Motor neuron (in vitro differentiated cells): ENCODE data around the gene SLC7A4. TPM values are rescaled to one million over a fixed set of nuclear protein-coding genes. Genes with fewer than 3 reads are reported as not detected.
A peak's percentile ranks its signal among the peaks of the same experiment; 100 is the strongest.
"Not testable (repeated sequence)": the region's sequence is repeated elsewhere in the genome, so short reads cannot be mapped to it uniquely, and the experiment has no call there.

Experiments
- ATAC-seq, 8 experiments: fragments of 200-7000 bp; cut with Tn5 transposase; replicated peaks in 6 of 8; 2 replicates each; pipeline ENCODE4 v1.8.0; 2021; ENCODE audit warnings: mild to moderate bottlenecking in 8 of 8, moderate library complexity in 8 of 8
- H3K27ac ChIP-seq, 2 donors: fragments of 250-450 bp; sonication (Bioruptor Pico); 2 replicates each; pipeline ENCODE4 v1.9.0; 2021; ENCODE audit warnings: antibody characterized with exemption in 2 of 2, mild to moderate bottlenecking in 2 of 2, moderate library complexity in 1 of 2
- H3K4me1 ChIP-seq, 2 donors: fragments of 250-450 bp; sonication (Bioruptor Pico); replicated peaks in 1 of 2; 2 replicates each; pipeline ENCODE4 v1.6.1; 2021; ENCODE audit warnings: antibody characterized with exemption in 2 of 2, mild to moderate bottlenecking in 2 of 2, moderate library complexity in 1 of 2
- H3K4me3 ChIP-seq, 5 donors: fragments of 250-450 bp; sonication (Bioruptor Pico); 2 replicates each; pipeline ENCODE4 v1.9.0; 2021; ENCODE audit warnings: antibody characterized with exemption in 5 of 5, mild to moderate bottlenecking in 5 of 5, moderate library complexity in 4 of 5
- WGBS, 10 experiments: fragments of 450-650 bp; shearing (Covaris generic); methylation state at CpG; one replicate each; pipeline ENCODE4 v1.0.0; 2022; 5-methylcytosine and 5-hydroxymethylcytosine counted together
- in situ Hi-C, 9 experiments: fragments of 400-800 bp; cut with MboI; loops; one replicate each; pipeline ENCODE4 v1.15.0; 2021; ENCODE audit warnings: low sequenced_read_pairs in 9 of 9, low pct_unique_long_range_greater_than_20kb in 2 of 9; ENCODE audit not compliant: unreplicated experiment in 9 of 9
- total RNA-seq, 8 experiments: library from RNA; unstranded; fragments of 300-600 nt; gene quantifications; 2 replicates each; pipeline versions ENCODE4 v1.2.3 to v1.2.4, GENCODE V29; 2022

SLC7A4 gene
- total RNA-seq, 8 experiments from 2014 or later = 0.15 to 1.5 (median 0.42) TPM

GRCh38 chr22:21044931-21045584 is 12.7 kb upstream of the SLC7A4 start:
- in situ Hi-C loops = no loop called here
- peak; percentile 25 to 62 (median 51) for ATAC-seq
- 0 to 30% (median 14%) methylated on average over 2 to 5 of the region's 15 CpGs; no CpG with 5 or more reads in 7 of the 10 experiments for WGBS, 10 experiments
- H3K4me1 ChIP-seq = peaks cover 28 to 30% of the 10 kb centered on the region in 2 donors
- peak overlapping the region; percentile 13 to 54 (median 37) for H3K4me3 ChIP-seq
- H3K27ac ChIP-seq = peak overlapping the region; percentile 59 to 79

DNA sequence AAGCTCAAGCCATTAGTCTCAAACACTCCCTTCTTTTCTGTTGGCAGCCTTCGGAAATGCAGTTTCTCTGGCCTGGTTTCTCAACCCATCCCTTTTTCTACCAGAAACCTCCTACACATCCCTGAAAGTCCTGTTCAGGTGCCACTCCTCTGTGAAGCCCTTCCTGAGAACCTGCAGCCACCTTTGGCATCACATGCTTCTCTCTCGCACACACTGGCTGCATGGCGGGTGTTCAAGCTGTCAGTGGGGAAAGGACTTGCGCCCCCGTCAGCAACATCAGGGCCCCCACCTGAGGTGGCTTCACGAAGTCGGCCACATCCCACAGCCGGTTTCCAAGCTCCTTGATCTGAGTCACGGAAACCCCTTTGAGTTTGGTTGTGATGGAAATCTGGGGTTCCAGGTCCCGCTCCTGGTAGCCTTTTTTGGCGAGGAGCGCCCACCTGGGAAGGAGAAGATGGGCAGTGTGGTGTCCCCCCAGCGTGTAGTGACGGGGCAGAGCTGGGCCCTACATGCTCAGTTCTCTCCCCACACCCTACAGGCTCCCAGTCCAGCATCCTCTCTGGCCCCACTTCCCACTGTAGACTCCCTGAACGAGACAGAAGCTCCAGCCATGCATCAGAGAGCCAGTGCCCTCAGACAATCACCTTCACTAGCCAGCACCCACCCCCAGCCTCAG is 11.6 kb upstream of the SLC7A4 start:
- WGBS, 10 experiments = 17 to 100% (median 80%) methylated on average over 1 to 8 of the region's 15 CpGs; no CpG with 5 or more reads in 5 of the 10 experiments
- Histone ChIP-seq H3K27ac (peak overlapping the region; percentile 59 to 79), H3K4me3 (no peak overlapping the region), H3K4me1 (peaks cover 28 to 30% of the 10 kb centered on the region in 2 donors)
- in situ Hi-C loops = no loop called here
- ATAC-seq = no peak

DNA sequence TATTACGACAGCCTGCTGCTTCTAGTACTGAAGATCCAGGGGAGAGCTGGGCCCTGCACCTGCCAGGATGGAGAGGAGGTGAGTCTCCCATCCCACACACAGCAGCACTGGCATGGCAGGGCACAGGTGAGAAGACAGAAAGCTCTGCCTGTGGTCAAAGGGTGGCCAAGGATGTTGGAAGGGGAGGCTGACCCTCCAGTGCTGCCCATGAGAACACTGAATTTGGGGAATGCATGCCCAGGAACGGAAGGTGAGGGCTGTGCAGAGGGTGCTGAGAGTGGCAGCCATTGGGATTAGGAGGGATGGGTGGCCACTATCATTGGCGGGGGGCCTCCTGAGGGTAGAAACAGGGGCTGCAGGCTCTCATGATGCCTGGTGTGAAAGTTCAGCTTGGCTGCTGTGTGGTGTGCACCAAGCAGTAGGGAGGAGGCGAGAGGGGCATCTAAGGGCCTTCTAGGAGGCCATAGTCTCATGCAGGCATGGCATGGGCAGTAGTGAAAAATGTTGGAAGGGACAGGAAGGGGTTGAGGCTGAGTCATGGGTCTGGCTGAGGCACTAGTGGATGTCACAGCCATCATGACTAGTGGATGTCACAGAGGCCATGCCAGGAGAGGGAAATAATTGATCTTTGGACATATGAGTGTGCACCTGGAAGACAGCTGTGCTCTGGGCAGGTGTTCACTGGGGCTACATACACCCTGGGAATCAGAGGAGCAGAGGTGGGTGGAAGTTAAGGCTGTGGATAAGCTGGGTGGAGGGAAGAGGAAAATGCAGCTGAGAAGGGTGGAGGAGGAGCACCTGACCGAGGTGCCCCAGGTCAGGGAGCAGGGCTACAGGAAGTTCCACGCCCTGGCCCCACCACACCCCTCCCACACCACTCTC is 10.9 kb upstream of the SLC7A4 start:
- Histone ChIP-seq H3K27ac (peak overlapping the region in 1 of 2 donors; percentile 79), H3K4me3 (no peak overlapping the region), H3K4me1 (peaks cover 28 to 30% of the 10 kb centered on the region in 2 donors)
- ATAC-seq = peak in 1 of 8 experiments; percentile 5
- WGBS, 10 experiments = 63 to 100% (median 100%) methylated on average over 1 to 4 of the region's 6 CpGs; no CpG with 5 or more reads in 3 of the 10 experiments
- in situ Hi-C loops = no loop called here

DNA sequence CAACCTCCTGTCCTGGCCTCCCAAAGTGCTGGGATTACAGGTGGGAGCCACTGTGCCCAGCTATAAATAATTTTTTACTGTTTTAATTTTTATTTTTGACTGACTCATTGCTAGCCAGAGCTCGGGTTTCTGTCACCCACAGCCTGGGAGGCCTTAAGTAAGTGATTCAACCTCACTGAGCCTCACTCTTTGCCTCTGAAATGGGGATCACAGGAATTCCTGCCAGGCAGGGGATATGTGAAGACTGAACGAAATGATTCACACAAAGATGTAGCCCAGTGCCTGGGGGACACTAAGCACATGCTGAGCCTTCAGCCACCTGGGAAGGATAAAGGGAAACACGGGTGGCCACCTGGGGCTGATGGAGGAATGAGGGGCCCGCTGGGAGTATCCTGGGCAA is 9.6 kb upstream of the SLC7A4 start:
- no peak overlapping the region for H3K27ac ChIP-seq
- no peak for ATAC-seq
- H3K4me1 ChIP-seq = peaks cover 28 to 30% of the 10 kb centered on the region in 2 donors
- WGBS, 10 experiments = 0 to 80% (median 79%) methylated on average over 1 to 4 of the region's 4 CpGs; no CpG with 5 or more reads in 2 of the 10 experiments
- in situ Hi-C loops = no loop called here
- H3K4me3 ChIP-seq = no peak overlapping the region

- in situ Hi-C loops, ATAC-seq, H3K4me3 ChIP-seq, H3K27ac ChIP-seq: not testable (repeated sequence)
- H3K4me1 ChIP-seq = peaks cover 11 to 13% of the 10 kb centered on the region in 2 donors
- 61 to 100% (median 88%) methylated on average over 1 to 5 of the region's 5 CpGs; no CpG with 5 or more reads in 4 of the 10 experiments for WGBS, 10 experiments
Observed at GRCh38 chr22:21039158-21039557, 6.8 kb upstream of the SLC7A4 start.

GRCh38 chr22:21038405-21038804 is 6.0 kb upstream of the SLC7A4 start:
- 13 to 72% (median 46%) methylated on average over 1 to 2 of the region's 2 CpGs; no CpG with 5 or more reads in 4 of the 10 experiments for WGBS, 10 experiments
- ATAC-seq = no peak
- Histone ChIP-seq H3K27ac (peak overlapping the region in 1 of 2 donors; percentile 42), H3K4me3 (no peak overlapping the region), H3K4me1 (peaks cover 4 to 6% of the 10 kb centered on the region in 2 donors)
- in situ Hi-C loops = no loop called here

- no peak for ATAC-seq
- H3K4me1 ChIP-seq = peaks cover 16 to 19% of the 10 kb centered on the region in 2 donors
- no peak overlapping the region for H3K27ac ChIP-seq
- in situ Hi-C loops = no loop called here
- no peak overlapping the region for H3K4me3 ChIP-seq
- WGBS, 10 experiments = 69 to 100% (median 89%) methylated on average over 1 to 3 of the region's 3 CpGs; no CpG with 5 or more reads in 3 of the 10 experiments
Observed at GRCh38 chr22:21034989-21035388, 2.6 kb upstream of the SLC7A4 start.

- Histone ChIP-seq H3K27ac (no peak overlapping the region), H3K4me3 (no peak overlapping the region), H3K4me1 (peaks cover 22 to 23% of the 10 kb centered on the region in 2 donors)
- in situ Hi-C loops = no loop called here
- WGBS, 10 experiments = 0 to 100% (median 93%) methylated on average over 1 to 3 of the region's 3 CpGs; no CpG with 5 or more reads in 1 of the 10 experiments
- ATAC-seq = no peak
Observed at GRCh38 chr22:21033895-21034294, 1.5 kb upstream of the SLC7A4 start.

DNA sequence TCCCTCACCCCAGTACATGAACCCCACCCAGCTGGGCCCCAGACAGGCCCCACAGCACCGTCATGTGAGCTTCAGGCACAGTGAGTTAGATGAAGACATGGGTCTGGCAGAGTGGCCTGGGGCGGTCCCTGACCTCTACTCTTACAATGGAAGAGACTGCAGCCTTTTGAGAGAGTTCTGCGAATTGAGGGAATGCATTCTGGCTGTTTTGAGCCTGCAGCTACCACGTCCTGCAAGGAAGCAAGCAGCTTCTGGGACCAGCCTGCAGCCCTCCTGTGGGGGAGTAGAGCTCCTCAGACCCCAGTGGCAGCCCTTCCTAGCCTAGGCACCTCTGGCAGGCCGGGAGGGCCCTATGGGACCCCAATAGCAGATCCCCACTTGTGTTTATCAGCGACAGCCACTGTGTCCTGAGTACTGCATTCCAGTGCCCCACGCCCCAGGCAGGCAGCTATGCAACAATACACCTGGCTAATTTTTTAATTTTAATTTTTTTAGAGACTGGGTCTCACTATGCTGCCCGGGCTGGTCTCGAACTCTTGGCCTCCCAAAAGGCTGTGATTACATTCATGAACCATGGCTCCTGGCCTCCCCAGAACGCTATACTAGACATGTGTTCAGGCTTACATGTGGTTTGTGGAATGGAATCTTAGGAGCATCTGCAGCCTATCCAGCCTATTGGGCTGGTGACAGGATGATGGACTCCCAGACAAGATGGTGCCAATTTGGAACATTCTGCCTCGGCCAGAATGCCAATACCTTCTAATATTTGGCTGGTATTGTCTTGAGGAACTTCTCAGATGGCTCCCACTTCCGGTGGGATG is 717 bp upstream of the SLC7A4 start:
- Histone ChIP-seq H3K27ac (peak overlapping the region in 1 of 2 donors; percentile 34), H3K4me3 (peak overlapping the region in 1 of 5 donors; percentile 26)
- ATAC-seq = peak; percentile 11 to 74 (median 46)

DNA sequence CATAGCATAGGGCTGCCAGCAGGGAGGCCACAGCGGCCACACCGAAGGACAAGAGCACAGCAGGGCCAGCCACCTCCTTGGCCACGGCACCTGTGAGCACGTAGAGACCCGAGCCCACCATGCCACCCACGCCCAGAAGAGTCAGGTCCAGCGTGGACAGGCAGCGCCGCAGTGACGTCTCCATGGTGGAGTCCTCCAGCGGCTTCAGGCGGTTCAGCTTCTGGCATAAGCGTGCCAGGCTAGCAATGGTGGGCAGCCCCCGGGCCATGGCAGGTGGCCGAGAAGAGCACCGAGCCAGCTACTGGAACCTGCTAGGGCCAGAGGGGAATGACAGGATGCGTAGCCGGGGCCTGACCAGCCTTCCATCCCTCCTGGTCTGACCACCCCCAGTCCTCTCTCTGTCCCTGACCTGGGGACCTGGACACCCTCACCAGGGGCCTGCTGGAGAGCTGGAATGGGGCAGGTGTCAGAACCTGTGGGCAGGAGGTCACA is 770 bp downstream of the SLC7A4 start:
- H3K4me3 ChIP-seq = peak overlapping the region in 1 of 5 donors; percentile 29
- no peak for ATAC-seq
- peak overlapping the region; percentile 24 to 35 for H3K27ac ChIP-seq
- in situ Hi-C loops = no loop called here
- 94 to 100% methylated on average over 2 to 9 of the region's 18 CpGs; no CpG with 5 or more reads in 8 of the 10 experiments for WGBS, 10 experiments
- peaks cover 23% of the 10 kb centered on the region in 2 donors for H3K4me1 ChIP-seq

More for the DNA sequence above, 717 bp upstream of the SLC7A4 start:
- in situ Hi-C loops = no loop called here
- WGBS, 10 experiments = 67 to 100% (median 93%) methylated on average over 1 to 6 of the region's 12 CpGs; no CpG with 5 or more reads in 5 of the 10 experiments
- H3K4me1 ChIP-seq = peaks cover 23% of the 10 kb centered on the region in 2 donors

- in situ Hi-C loops = no loop called here
Observed at GRCh38 chr22:21030621-21031544, 1.5 kb downstream of the SLC7A4 start.

More at GRCh38 chr22:21030621-21031544, 1.5 kb downstream of the SLC7A4 start:
- WGBS, 10 experiments = 48 to 100% (median 92%) methylated on average over 1 to 16 of the region's 40 CpGs; no CpG with 5 or more reads in 2 of the 10 experiments
- ATAC-seq = no peak
- Histone ChIP-seq H3K27ac (peak overlapping the region; percentile 34 to 35), H3K4me1 (peaks cover 23% of the 10 kb centered on the region in 2 donors), H3K4me3 (no peak overlapping the region)
